NCI-H2196 treated with DMSO at 0.1 percent for 48 hours (cell line): ENCODE results near the gene CFAP92.
A peak's percentile ranks its signal among the peaks of the same experiment; 100 is the strongest.

Experiments
- DNase-seq: peaks from one replicate; lab custom pipeline; 2025; ENCODE audit not compliant: unreplicated experiment; lab: John Stamatoyannopoulos, UW

CFAP92 gene

DNA sequence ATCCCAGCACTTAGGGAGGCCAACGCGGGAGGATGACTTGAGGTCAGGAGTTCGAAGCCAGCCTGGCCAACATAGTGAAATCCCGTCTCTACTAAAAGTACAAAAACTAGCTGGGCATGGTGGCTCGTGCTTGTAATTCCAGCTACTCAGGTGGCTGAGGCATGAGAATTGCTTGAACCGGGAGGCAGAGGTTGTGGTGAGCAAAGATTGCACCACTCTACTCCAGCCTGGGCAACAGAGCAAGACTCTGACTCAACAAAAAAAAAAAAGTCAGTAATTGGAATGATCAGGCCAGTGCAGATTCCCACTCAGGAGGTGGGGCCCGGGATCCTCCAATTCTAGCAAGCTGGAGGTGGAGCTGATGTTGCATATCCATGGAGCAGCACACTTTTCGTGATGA is 5.6 kb downstream of the CFAP92 start:
- no peak for DNase-seq

DNA sequence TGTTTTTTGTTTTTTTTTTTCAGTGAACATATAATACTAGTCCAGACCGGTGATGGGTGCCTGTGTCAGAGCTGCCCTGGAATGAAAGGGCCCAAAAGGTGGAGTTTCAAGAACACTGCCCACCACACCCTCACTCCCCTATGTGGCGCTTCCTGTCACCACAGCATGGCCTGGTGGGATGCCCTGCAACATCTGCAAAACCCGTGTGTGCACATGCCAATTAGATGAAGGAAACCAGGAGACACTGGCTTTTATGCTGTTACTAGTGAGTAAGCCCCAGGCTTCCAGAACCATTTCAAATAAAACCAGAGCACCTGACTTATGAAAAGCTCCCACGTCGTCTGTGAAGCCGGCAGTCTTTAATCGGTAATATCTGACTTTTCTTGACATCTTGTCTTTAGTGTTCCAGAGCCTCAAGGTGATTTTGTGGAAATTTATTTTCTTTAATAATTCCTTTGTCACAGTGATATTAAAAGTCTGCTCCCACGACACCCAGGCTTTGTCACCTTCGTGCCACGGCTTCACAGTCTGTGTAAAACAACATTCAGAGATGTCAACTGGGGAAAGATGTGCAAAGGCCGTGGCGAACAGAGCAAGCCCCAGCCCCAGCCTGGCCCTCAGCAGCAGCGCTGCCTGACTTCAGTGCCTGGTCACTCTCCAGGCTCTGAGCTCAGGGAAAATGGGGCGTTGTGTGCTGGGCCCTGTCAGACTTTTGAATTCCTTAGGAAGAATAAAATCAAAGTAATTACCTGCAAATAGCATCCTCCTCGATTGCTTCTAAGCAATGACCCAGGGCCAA is 6.4 kb downstream of the CFAP92 start:
- no peak for DNase-seq

DNA sequence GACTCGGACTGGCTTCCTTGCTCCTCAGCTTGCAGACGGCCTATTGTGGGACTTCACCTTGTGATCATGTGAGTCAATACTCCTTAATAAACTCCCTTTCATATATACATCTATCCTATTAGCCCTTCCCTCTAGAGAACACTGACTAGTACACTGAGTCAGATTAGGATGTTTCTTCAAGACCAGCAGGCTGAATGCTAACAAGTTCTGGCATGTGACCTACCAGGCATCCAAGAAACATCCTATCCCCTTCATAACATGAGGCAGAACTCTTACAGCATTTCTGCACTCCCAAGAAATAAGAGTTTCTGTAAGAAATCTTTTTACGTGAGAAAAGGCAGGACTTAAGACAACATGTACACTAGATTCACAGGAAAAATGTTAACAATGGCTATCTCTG is 9.3 kb downstream of the CFAP92 start:
- DNase-seq, result no peak

DNA sequence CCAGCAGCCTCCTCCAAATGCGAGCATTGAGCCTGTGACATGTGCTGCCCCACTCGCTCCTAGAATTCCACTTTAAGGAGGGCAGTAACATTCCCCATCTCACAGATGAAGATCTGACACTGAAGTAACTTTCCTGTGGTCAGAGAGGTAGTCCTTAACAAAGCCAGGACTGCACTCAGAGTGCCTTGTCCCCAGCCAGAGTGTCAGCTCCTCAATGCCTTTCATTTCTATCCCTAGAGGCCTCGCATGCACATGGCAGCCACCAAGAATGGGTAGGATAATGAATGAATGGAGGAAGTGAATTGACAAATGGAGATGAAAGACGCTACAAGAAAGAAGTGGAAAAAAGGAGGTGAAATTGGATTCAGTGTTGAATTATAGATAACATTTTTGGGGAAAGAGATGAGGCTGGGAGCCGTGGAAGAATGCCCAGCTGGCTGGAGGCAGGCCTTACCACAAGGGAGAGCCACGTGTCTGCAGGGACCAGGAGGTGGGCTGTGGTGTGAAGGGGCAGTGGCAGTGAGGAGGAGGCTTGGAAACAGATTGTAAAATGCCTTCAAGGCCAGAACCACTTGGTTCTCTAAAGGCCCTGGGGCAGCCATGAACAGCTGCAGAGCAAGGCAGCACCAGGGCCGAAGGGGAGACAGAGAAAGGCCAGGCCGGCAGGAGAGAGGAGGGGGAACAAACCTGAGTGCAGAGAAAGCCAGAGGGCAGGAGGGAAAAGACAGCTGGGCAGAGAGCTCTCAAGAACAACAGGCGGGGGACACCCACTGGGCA is 10.4 kb downstream of the CFAP92 start:
- DNase-seq, result no peak

DNA sequence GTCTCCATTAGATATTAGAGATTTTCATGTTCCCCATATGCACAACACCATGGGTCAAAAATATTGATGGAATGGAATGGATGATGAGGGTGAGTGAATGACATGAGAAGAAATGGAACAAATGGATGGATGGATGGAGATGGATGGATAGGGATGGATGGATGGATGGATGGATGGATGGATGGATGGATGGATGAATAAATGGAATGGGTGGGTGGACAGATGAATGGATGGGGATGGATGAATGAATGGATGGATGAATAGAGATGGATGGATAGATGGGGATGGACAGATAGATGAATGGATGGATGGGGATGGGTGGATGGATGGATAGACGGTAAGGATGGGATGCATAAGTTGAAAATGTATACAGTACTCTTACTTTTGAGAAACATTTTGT is 18.6 kb downstream of the CFAP92 start:
- DNase-seq, result no peak

DNA sequence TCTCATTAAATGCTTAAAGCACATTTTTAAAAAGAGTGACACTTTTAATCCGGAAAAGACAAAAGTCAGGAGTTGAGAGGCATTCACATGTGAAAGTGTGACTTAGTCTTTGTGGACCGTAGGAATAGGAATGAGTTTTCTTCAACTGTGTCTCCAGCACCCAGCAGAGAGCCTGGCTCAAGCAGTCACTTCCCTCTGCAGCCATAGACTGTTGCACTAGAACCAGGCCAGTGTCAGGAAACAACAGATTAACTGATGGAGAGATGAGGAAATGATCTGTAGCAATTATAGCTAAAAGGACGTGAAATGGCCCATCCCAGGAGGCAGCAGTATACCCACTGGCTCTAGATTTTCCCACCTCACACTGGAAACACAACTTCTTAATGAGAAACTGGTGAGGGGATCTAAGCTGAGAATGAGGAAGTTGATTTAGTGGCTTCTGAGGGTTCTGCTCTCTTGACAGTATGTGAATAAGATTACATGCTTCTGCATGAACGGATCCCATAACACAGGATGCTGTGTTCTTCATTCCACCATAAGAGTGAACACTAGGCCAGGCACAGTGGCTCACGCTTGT is 19.8 kb downstream of the CFAP92 start:
- no peak for DNase-seq

DNA sequence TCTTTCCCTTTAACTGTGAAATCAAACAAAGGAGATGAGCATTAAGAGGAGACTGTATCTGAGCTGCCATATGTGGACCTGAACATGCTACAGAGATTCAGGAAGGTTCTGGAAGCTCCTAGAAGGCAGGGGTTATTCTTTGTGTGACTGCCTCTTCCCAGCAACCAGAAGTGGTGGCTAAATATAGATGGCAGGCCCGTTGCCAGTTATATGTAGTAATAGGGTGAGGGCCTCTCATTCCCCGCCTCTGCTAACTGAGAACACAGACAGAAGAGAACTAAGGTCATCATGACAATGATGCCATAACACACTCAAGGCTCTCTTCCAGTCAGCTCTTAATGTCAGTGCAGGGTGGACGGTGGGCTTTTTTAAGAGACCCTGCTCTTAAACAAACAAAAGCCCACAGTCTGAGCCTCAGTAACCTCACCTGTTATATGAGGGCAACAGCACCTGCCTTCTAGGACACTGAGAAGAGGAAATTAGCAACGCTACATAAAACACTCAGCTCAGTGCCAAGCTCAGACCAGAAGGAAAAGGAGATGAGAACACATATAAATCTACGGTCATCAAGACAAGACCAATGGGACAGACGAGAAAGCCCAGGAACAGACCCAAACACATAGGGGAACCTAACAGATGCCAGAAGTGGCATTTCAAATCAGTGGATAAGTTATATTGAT is 22.3 kb downstream of the CFAP92 start:
- peak; percentile 49 for DNase-seq

DNA sequence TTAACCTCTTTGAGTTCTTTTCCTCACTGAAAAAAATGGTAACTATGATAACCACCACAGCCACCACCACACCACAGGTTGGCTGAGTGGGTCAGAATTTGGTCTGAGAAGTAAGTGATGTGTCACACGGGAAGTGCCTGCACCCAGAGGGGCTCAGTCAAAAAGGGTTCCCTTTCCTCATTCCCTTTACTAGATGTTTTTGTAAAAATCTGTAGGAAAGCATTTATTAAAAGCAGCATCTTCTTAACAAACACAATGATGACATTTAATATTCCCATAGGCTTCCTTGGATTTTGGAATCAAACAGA is 23.2 kb downstream of the CFAP92 start:
- no peak for DNase-seq

DNA sequence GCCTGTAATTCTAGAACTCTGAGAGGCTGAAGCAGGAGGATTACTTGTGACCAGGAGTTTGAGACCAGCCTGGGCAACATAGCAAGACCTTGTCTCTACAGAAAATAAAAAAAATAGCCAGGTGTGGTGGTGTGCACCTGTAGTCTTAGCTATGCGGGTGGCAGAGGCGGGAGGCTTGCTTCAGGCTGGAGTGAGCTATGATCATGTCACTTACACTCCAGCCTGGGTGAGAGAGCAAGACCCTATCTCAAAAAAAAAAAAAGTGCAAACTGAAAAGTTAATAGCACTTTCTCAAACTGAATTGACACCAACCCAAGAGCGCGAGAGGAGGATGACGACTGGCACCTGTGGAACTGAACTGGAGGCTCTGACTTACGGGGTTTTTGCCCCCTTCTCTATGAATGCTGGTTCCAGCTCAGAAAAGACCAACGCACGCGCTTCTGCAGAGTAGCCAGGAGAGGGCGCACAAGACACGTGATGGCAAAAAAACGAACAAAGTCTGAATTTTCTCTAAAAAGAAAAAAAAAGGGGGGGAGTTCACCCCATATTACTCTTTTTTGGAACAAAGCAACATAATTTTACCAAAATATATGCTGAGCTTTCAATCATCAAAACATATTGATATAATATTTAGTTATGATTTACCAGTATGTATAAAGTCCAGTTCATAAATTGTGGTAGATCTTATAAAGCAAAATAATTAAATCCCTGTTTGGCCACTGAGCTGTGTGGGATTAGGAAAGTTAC is 23.7 kb downstream of the CFAP92 start:
- DNase-seq, result peak; percentile 70

DNA sequence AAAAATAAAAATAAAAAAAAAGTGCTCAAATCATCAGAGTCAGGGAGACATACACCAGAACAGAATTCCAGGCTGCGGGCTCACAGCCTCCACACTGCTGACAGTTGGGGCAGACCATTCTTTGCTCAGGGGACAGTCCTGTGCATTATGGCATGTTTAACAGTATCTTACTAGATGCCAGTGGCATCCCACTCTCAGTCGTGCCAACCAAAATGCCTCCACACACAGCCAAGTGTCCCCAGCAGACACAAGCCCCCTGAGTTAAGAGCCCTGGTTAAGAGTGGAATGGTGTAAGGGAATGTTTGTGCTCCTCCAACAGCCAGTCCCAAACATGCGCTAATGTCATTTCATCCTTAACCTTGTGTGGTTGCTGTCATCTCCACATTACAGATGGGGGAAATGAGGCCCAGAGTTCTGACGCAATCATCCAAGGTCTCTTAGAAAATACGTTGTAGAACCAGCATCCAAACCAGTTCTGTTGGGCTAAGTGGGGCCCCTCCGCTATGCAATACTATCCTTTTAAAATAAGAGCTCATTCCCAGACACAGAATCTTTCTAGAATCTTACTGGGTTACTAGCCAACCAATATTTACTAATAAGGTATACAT is 26.0 kb downstream of the CFAP92 start:
- DNase-seq, result no peak

DNA sequence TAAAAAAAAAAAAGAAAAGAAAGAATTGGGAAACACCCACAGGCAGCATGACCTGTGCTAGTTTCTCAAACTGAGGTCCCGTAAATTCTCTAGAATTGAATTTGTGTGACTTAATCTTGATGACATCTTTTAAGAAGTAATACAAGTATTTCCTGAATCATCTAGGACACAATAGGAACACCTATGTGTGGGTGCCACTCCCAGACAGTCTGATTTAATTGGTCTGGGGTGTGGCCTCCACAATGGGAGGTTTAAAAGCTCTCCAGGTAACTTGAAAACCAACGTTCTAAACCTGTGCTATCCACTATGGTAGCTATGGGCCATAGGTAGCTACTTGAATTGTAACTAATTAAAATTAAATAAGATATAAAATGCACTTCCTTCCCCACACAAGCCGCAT is 28.1 kb downstream of the CFAP92 start:
- DNase-seq, result no peak

DNA sequence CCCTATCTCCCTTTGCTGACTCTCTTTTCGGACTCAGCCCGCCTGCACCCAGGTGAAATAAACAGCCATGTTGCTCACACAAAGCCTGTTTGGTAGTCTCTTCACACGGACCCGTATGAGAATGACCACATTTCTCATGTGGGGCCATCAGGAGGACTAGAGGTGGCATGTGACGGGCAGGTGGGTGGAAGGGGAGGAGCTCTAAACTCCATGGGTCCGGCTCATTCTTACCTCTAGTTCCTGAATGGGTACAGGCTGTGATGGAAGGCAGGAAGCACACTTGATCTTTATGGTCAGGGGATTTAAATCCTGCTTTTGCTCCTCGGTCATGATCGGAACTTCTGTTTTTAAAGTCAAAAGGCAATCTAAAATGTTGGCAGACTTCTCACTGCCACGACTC is 28.6 kb downstream of the CFAP92 start:
- no peak for DNase-seq

DNA sequence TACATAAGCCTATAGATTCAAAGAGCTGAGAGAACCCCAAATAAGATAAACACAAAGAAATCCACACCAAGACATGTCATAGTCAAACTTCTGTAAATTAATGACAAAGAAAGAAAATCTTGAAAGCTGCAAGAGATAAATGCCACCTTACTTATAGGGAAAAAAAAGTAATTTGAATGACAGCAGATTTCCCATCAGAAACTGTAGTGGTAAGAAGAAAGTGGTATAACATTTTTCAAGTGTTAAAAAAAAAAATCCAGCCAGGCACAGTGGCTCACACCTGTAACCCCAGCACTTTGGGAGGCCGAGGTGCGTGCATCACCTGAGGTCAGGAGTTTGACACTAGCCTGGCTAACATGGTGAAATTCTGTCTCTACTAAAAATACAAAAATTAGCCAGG is 37.4 kb downstream of the CFAP92 start:
- no peak for DNase-seq

DNA sequence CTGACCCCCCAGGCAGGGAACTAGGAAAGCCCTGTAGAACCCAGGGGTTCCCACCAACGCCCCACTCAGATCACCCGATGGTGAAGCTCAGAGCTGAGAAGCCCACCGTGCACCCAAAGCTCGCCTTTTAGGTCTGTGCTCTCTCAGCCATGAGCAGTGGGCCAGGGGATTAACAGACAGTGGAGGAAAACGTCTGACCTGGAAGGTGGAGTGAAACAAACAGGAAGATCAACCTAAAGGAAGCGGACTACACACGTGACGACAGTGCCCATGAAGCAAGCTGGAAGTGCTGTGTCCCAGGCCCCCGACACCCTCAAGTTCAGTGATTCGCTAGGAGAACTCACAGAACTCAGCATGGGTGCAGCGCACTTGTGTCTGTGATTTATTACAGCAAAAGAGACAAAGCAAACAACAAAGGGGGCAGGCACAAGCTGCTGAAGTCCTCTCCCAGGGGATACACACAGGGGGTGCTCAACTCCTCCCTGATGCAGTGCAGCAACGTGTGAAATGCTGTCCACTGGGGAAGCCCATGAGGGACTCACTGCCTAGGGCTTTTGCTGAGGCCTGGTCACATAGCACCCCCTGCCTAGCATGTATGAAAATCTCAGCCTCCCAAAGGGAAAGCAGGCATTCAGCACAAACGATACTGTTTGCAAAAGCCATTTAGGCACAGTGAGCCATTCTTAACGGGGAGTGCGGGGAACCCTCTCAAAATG is 43.5 kb downstream of the CFAP92 start:
- DNase-seq, result no peak

DNA sequence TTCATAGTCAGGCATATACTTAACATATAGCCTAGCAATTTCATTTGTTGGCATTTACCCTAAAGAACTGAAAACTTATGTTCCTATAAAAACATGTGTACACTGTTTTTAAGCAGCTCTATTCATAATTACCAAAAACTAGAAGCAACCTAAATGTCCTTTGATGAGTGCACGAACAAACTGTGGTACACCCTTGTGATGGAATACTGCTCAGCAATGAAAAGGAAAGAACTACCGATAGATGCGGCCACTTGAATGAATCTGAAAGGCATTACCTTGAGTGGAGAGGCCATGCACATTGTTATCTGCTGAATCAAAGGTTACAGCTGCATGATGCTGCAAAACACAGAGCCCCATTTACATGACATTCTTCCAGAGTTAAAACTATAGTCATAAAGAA is 44.7 kb downstream of the CFAP92 start:
- no peak for DNase-seq

DNA sequence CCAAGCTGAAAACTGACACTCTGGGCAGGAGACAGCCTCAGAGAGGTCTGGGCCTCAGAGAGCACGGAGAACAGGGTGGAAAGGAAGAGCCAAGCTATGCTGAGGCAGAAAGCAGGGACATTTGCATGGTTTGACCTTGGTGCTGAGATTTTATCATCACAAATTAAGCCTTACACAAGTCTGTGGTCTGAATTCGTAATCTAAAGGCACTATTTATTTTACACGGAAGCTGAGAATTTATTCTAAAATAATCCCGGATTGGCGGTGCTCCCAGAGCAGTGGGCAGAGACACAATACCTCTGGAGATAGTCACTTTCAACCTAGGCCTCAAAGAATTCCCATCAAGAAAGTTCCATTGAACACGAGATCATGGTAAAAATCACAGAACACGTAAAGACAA is 47.5 kb downstream of the CFAP92 start:
- DNase-seq, result no peak

DNA sequence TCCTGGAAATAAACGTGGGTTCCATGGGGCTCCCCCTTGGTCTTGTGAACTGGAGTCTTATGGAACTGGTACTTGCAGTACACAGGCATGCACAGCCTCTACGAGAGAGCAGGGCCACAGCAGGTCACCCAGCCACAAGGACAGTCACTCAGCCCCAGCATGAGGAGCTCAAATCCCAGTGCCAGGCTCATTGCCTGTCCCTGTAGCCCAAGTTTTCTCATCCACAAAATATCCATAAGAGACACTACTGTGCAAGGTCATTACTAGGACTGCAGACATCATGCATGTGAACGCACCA is 48.0 kb downstream of the CFAP92 start:
- DNase-seq, result no peak

DNA sequence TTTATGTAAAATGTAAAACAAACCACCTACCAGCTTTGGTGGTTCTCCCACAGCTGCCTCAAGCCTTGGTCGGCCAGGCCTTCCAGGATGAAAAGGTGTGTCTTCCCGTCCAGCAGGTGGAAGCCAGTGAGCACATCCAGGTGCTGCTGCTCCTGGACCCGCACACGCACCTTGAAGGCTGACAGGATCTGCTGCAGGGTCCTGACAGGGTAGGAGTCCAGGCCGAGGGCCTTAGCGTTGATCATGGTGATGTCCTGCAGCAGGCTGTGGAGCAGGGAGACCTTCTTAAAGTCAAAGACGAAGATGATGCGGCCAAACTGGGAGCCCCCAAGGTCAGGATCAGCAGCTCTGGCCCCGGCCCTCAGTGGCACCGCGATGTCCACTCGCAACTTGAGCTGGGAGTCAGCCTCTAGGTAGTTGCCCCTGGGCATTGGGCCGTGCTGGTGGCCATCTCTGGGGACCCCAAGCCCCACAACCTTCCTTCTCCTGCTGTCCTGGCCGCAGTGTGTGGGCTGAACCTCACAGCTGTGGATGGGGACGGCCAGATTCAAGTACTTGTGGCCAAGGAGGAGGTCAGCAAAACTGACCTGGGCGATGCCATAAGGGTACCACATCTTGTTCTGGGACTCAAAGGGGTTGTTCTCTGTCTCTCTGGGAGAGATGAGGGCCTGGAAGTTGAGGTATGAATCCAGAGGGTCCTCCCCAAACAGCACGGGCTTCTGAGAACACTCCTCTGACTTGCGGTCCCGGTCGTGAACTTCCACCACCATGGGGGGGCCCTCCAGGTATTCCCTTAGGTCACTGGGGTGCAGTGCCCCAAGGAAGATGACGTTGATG is 48.6 kb downstream of the CFAP92 start:
- DNase-seq, result no peak

DNA sequence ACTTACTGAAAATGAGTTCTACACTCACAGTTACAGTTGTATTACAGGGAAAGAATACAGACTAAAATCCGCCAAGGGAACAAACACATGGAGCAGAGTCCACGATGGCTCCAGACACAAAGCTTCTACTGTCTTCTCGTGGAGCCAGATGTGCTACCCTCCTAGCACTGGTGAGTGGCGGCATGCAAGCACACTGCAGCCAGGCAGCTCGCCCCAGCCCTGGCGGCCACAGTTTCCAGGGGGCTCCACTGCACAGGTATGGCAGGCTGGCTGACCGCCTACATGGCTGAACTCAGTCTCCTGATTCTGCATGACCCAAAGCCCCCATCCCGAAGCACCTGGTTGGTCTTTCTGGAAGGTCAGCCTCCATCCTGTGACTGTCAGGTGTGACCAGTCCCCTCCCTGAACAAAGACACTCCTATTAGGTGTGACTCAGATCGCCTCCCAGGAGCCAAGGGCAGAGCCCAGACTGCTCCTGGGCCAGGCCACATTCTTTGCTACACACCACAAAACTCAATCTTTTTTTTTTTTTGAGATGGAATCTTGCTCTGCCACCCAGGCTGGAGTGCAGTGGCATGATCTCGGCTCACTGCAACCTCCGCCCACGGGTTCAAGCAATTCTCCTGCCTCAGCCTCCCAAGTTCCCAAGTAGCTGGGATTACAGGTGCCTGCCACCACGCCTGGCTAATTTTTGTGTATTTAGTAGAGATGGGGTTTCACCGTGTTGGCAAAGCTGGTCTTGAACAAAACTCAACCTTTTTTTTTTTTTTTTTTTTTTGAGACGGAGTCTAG is 51.5 kb downstream of the CFAP92 start:
- DNase-seq, result no peak
